Esophagus muscularis mucosa (tissue), 4 donors: ENCODE measurements around the gene NPEPPS. TPM values are rescaled to one million over a fixed set of nuclear protein-coding genes. Genes with fewer than 3 reads are reported as not detected.

Source experiments
- DNase-seq: peaks from one replicate; pipeline ENCODE4 v3.0.0-alpha.2; 2017; ENCODE audit errors: extremely low spot score
- H3K27ac ChIP-seq, 4 donors: fragments of 200-600 bp; sonication (generic); replicated peaks in 1 of 4; 1 replicate in 3 of 4; 2 replicates in 1 of 4; pipeline ENCODE4 v1.5.1; 2016 to 2019; ENCODE audit warnings: mild to moderate bottlenecking in 1 of 4
- H3K27me3 ChIP-seq, 4 donors: fragments of 200-600 bp; sonication (generic); one replicate each; pipeline versions ENCODE4 v1.5.1 to v1.6.0; 2016 to 2019
- H3K36me3 ChIP-seq, 4 donors: fragments of 200-600 bp; sonication (generic); one replicate each; pipeline ENCODE4 v1.5.1; 2016 to 2019
- H3K4me1 ChIP-seq, 4 donors: fragments of 200-600 bp; sonication (generic); one replicate each; pipeline ENCODE4 v1.5.1; 2016 to 2019
- H3K4me3 ChIP-seq, 4 donors: fragments of 200-600 bp; sonication (generic); 1 replicate in 2 of 4; 2 replicates in 2 of 4; pipeline ENCODE4 v1.5.1; 2016 to 2019; ENCODE audit warnings: mild to moderate bottlenecking in 4 of 4, moderate library complexity in 1 of 4
- H3K9me3 ChIP-seq, 4 donors: fragments of 200-600 bp; sonication (generic); 1 replicate in 3 of 4; 2 replicates in 1 of 4; pipeline ENCODE4 v1.5.1; 2016 to 2019
- CTCF ChIP-seq, 3 experiments: fragments of 200-600 bp in 2 of 3; fragments of 450-650 bp in 1 of 3; sonication (generic) in 2 of 3; IDR thresholded peaks; one replicate each; pipeline ENCODE4 v1.5.1; 2017 to 2019; ENCODE audit warnings: antibody characterized with exemption in 3 of 3, mild to moderate bottlenecking in 2 of 3, moderate library complexity in 1 of 3
- EP300 ChIP-seq: sonication (generic); formaldehyde crosslinking; IDR thresholded peaks from one replicate; pipeline ENCODE4 v1.6.1; 2017; ENCODE audit warnings: antibody characterized with exemption
- POLR2A ChIP-seq: fragments of 450-650 bp; IDR thresholded peaks from one replicate; pipeline ENCODE4 v1.6.1; 2017; ENCODE audit warnings: antibody characterized with exemption, moderate library complexity, mild to moderate bottlenecking, low read depth
- POLR2AphosphoS5 ChIP-seq, 2 donors: sonication (generic); formaldehyde crosslinking; IDR thresholded peaks; one replicate each; pipeline ENCODE4 v1.6.1; 2017; ENCODE audit warnings: antibody characterized with exemption in 2 of 2
- WGBS: methylation state at CpG from one replicate; pipeline ENCODE4 v1.1.5; 2018; 5-methylcytosine and 5-hydroxymethylcytosine counted together
- intact Hi-C: fragments of 100-400 bp; cut with DNase I; formaldehyde crosslinking; loops from one replicate; pipeline ENCODE4 v1.15.1; 2023
- total RNA-seq, 4 donors: library from RNA; depleted of rRNA; stranded (reverse); fragments of >200 nt; gene quantifications; one replicate each; pipeline versions ENCODE4 v1.1.0 to v1.2.1, GENCODE V29; 2016

Gene NPEPPS
- total RNA-seq, 4 donors from 2014 or later = 73.7 to 120 (median 86.5) TPM

- Histone ChIP-seq H3K36me3 (peaks cover 43 to 87% (median 79%) of the 10 kb centered on the region in 4 donors), H3K4me3 (no peak overlapping the region), H3K27ac (peak overlapping the region in 3 of 4 donors; percentile 15 to 28 (median 17)), H3K4me1 (peaks cover 3 to 16% (median 12%) of the 10 kb centered on the region in 4 donors), H3K9me3 (no peaks in the 10 kb centered on the region), H3K27me3 (no peaks in the 10 kb centered on the region)
- no peak for TF ChIP-seq POLR2A
- no peak for TF ChIP-seq CTCF (IDR thresholded peaks at IDR 0.05)
- TF ChIP-seq EP300 = no peak
- no peak for TF ChIP-seq POLR2AphosphoS5 (IDR thresholded peaks at IDR 0.05)
- 58% methylated on average over 1 of the region's 1 CpG for WGBS
- intact Hi-C loops = no loop called here
- DNase-seq = no peak
These were observed 74.1 kb downstream of the NPEPPS start for GRCh38 chr17:47605011-47605410.

GRCh38 chr17:47607481-47607880 is 76.6 kb downstream of the NPEPPS start:
- Histone ChIP-seq H3K9me3 (no peaks in the 10 kb centered on the region), H3K36me3 (peaks cover 35 to 74% (median 67%) of the 10 kb centered on the region in 4 donors), H3K27ac (no peak overlapping the region), H3K27me3 (no peaks in the 10 kb centered on the region), H3K4me1 (peaks cover 3 to 21% (median 12%) of the 10 kb centered on the region in 4 donors), H3K4me3 (no peak overlapping the region)
- intact Hi-C loops = no loop called here
- no peak for TF ChIP-seq CTCF (IDR thresholded peaks at IDR 0.05)
- no peak for TF ChIP-seq POLR2A
- no peak for TF ChIP-seq POLR2AphosphoS5 (IDR thresholded peaks at IDR 0.05)
- no peak for TF ChIP-seq EP300
- WGBS = 93% methylated on average over 3 of the region's 3 CpGs
- DNase-seq = no peak

GRCh38 chr17:47611372-47612350 is 80.8 kb downstream of the NPEPPS start:
- Histone ChIP-seq H3K4me1 (peaks cover 0 to 5% (median 2%) of the 10 kb centered on the region in 4 donors), H3K4me3 (no peak overlapping the region), H3K36me3 (peaks cover 29 to 75% (median 71%) of the 10 kb centered on the region in 4 donors), H3K9me3 (no peaks in the 10 kb centered on the region), H3K27ac (no peak overlapping the region), H3K27me3 (no peaks in the 10 kb centered on the region)
- intact Hi-C loops = no loop called here
- 90% methylated on average over 5 of the region's 5 CpGs for WGBS
- TF ChIP-seq POLR2AphosphoS5 (IDR thresholded peaks at IDR 0.05) (no peak), CTCF (IDR thresholded peaks at IDR 0.05) (no peak), POLR2A (no peak), EP300 (no peak)
- DNase-seq = no peak

GRCh38 chr17:47615766-47616424 is 85.0 kb downstream of the NPEPPS start:
- H3K27me3 ChIP-seq = no peaks in the 10 kb centered on the region
- H3K4me3 ChIP-seq = no peak overlapping the region
- H3K9me3 ChIP-seq = no peaks in the 10 kb centered on the region
- intact Hi-C loops = loop anchor here (5.0 kb wide), 1 partner anchor 114 kb away; no protein-coding TSS in a partner anchor
- WGBS = 72% methylated on average over 7 of the region's 8 CpGs
- H3K27ac ChIP-seq = peak overlapping the region in 1 of 4 donors; percentile 14
- H3K36me3 ChIP-seq = peaks cover 31 to 88% (median 71%) of the 10 kb centered on the region in 4 donors
- peaks cover 5 to 28% (median 26%) of the 10 kb centered on the region in 4 donors for H3K4me1 ChIP-seq
- TF ChIP-seq EP300 (no peak), CTCF (IDR thresholded peaks at IDR 0.05) (peak; percentile 72 to 75 (median 75)), POLR2A (no peak), POLR2AphosphoS5 (IDR thresholded peaks at IDR 0.05) (peak in 1 of 2 donors; percentile 51)
- DNase-seq = no peak
